Mucosa of rectum (tissue), 2 donors: ENCODE measurements around the gene TMEM147.

Source experiments
- H3K27ac ChIP-seq, 2 donors: one replicate each; pipeline ENCODE4 v1.7.0; 2013; ENCODE audit warnings: inconsistent platforms in 2 of 2, low read depth in 2 of 2, low read length in 2 of 2
- H3K27me3 ChIP-seq, 2 donors: one replicate each; pipeline ENCODE4 v1.7.0; 2013; ENCODE audit warnings: low read length in 2 of 2; ENCODE audit not compliant: control insufficient read depth in 2 of 2, insufficient read depth in 2 of 2
- H3K36me3 ChIP-seq, 2 donors: one replicate each; pipeline ENCODE4 v1.7.0; 2013; ENCODE audit warnings: low read length in 2 of 2; ENCODE audit not compliant: control insufficient read depth in 2 of 2, insufficient read depth in 2 of 2
- H3K4me1 ChIP-seq, 2 donors: one replicate each; pipeline ENCODE4 v1.7.0; 2013; ENCODE audit warnings: low read length in 2 of 2, mild to moderate bottlenecking in 1 of 2; ENCODE audit not compliant: control insufficient read depth in 2 of 2, insufficient read depth in 2 of 2
- H3K4me3 ChIP-seq, 2 donors: one replicate each; pipeline ENCODE4 v1.7.0; 2013; ENCODE audit warnings: low read length in 2 of 2
- H3K9ac ChIP-seq, 2 donors: one replicate each; pipeline ENCODE4 v1.7.0; 2013; ENCODE audit warnings: low read length in 2 of 2, low read depth in 1 of 2, mild to moderate bottlenecking in 1 of 2
- H3K9me3 ChIP-seq, 2 donors: one replicate each; pipeline ENCODE4 v1.7.0; 2013; ENCODE audit warnings: low read length in 2 of 2; ENCODE audit not compliant: control insufficient read depth in 2 of 2
- donor health status: healthy.
- donor health status: Normal muscosa, but diverticular disease.

Gene TMEM147

DNA sequence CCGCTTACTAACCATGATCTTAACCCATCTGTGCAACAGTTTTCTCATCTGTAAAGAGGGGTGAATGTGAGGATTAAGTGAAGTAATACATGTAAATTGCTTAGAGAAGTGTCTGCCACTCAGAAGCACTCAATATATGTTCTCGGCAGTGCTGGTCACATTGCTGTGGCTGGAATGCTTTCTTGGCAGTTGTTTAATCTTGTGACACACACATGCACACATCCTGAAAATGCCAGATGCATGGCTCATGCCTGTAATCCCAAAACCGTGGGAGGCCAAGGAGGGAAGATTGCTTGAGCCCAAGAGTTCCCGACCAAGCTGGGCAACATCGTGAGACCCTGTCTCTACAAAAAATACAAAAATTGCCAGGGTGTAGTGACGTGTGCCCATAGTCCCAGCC lies 27.1 kb upstream of the TMEM147 start:
- Histone ChIP-seq H3K9ac (no peak overlapping the region), H3K27ac (no peak overlapping the region), H3K4me1 (peaks cover 0 to 3% of the 10 kb centered on the region in 2 donors), H3K9me3 (no peaks in the 10 kb centered on the region), H3K36me3 (no peaks in the 10 kb centered on the region), H3K27me3 (peaks cover 2 to 3% of the 10 kb centered on the region in 2 donors), H3K4me3 (no peak overlapping the region)

DNA sequence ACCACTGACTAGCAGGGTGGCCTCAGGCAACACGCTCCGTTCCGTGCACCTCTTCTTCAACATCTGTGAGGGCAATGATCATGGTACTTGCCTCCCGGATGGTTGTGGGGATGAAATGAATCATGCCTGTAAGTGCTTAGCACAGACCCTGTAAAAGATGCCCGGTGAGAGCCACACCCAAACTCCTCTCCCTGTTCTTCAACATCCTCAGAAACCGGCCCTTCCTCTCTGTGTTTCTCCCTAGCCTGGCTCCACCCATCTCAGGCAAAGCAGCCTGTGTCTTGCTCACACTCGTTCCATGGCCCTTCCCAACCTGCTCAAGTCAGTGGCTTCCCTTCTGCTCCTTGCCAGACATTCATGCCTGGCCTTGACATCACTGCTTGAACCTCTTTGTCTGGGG lies 26.1 kb upstream of the TMEM147 start:
- no peaks in the 10 kb centered on the region for H3K9me3 ChIP-seq
- H3K36me3 ChIP-seq, result no peaks in the 10 kb centered on the region
- peaks cover 0 to 3% of the 10 kb centered on the region in 2 donors for H3K4me1 ChIP-seq
- no peak overlapping the region for H3K9ac ChIP-seq
- no peak overlapping the region for H3K27ac ChIP-seq
- H3K4me3 ChIP-seq, result no peak overlapping the region
- peaks cover 0 to 1% of the 10 kb centered on the region in 2 donors for H3K27me3 ChIP-seq

DNA sequence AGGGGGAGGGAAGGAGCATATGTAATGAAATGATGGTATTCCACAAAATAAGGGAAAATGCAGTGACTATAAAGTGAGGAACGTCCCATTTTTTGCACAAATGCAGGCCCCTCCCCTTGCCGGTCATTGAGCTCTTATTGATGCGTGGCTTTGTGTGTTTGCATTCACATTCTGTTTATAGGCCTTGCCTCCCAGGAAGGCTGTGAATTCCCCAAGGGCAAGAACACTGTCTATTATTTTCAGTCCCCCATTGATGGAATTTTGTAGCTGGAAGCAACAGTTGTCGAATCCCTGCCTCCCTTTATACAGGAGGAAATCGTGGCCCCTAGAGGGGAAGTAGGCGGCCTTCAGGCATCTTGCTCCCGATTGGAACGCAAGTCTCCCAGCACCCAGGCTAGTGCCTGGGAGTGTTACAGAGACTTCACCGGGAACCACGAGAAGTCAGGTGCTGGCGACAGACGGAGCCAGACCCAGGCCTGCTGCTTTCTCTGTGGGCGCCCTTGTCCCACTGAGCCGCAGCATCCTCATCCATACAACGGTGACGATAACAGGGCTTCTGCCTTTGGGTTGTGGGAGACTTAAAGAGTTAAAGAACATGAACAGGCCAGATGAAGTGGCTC lies 24.2 kb upstream of the TMEM147 start:
- H3K27ac ChIP-seq, result no peak overlapping the region
- H3K4me1 ChIP-seq, result peaks cover 0 to 3% of the 10 kb centered on the region in 2 donors
- H3K36me3 ChIP-seq, result no peaks in the 10 kb centered on the region
- H3K9ac ChIP-seq, result no peak overlapping the region
- no peaks in the 10 kb centered on the region for H3K27me3 ChIP-seq
- H3K4me3 ChIP-seq, result no peak overlapping the region
- no peaks in the 10 kb centered on the region for H3K9me3 ChIP-seq

DNA sequence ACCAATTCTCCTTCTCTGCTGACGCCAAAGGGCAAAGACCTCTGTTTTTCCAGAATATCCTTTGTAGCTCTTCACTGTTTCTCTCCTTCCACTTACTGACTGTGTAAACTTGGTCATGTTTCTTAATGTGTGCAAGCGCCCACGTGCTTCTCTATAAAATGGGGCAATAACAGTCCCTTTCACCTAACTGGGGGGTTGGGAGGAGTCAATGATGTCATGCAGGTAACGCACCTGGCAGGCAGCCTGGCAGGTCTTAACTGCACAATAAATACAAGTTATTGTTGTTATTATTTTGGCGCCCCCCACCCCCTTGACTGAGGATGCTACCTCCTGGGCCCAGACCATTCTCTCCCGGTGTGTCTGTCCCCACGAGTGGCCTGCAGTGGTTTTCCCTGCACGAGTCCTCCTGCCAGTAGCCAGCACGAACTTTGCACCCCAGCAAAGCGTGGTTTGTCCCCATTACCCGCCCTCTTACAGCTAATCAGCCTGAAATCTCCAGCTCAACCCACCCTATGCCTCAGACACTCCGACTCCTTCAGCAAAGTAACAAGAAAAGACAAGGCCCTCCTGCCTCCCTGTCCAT lies 22.6 kb upstream of the TMEM147 start:
- Histone ChIP-seq H3K9me3 (no peaks in the 10 kb centered on the region), H3K36me3 (no peaks in the 10 kb centered on the region), H3K27ac (no peak overlapping the region), H3K27me3 (no peaks in the 10 kb centered on the region), H3K9ac (no peak overlapping the region), H3K4me3 (no peak overlapping the region), H3K4me1 (peaks cover 0 to 3% of the 10 kb centered on the region in 2 donors)

DNA sequence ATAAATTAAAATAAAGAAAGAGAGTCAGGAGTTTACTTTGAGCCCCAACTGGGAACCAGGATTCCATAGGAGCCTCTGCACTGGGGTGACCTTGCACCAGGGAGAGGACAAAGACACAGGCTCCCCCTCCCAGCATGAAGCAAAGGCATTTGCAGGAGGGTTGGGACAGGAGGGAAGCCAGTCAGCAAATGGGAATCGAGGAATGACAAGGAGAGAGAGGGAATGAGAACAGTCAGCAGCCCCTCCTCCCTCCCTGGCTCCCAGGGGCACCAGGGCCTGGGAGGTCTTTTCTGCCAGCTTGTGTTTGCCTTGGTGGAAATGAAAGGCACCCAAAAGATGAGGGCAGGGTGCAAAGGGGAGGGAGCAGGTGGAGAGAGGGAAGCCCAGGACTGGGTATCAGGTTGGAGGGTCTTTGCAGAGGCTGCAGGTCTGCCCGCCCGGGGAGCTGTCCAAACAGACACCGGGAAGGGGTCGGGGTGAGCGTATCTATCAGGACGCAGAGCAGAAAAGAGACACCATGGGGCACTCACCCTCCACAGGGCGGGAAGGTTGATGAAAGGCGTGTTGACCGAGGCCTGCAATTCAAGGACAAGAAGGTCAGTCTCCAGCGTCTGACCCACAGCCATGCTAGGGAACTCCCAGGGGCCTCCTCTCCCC lies 21.1 kb upstream of the TMEM147 start:
- no peak overlapping the region for H3K27ac ChIP-seq
- H3K27me3 ChIP-seq, result peaks cover 0 to 5% of the 10 kb centered on the region in 2 donors
- H3K9me3 ChIP-seq, result no peaks in the 10 kb centered on the region
- no peak overlapping the region for H3K9ac ChIP-seq
- H3K36me3 ChIP-seq, result no peaks in the 10 kb centered on the region
- no peak overlapping the region for H3K4me3 ChIP-seq
- peaks cover 0 to 3% of the 10 kb centered on the region in 2 donors for H3K4me1 ChIP-seq

DNA sequence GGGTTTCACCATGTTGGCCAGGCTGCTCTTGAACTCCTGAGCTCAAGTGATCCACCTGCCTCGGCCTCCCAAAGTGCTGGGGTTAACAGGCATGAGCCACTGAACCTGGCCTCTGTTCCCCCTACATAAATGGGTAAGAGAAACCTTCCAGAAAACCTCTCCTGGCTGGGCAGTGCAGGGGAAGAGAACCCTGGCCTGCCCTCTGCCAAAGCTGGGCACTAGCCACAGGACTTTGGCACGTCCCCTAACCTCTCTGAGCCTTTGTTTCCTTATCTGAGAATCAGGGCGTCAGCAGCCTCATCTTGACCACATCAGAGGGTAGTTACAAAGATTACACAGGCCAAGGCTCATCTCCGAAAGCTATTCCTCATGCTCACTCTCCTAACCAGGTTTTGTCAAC lies 19.6 kb upstream of the TMEM147 start:
- Histone ChIP-seq H3K27ac (no peak overlapping the region), H3K4me3 (no peak overlapping the region), H3K4me1 (peaks cover 0 to 3% of the 10 kb centered on the region in 2 donors), H3K36me3 (no peaks in the 10 kb centered on the region), H3K27me3 (peaks cover 0 to 9% of the 10 kb centered on the region in 2 donors), H3K9ac (no peak overlapping the region), H3K9me3 (no peaks in the 10 kb centered on the region)

DNA sequence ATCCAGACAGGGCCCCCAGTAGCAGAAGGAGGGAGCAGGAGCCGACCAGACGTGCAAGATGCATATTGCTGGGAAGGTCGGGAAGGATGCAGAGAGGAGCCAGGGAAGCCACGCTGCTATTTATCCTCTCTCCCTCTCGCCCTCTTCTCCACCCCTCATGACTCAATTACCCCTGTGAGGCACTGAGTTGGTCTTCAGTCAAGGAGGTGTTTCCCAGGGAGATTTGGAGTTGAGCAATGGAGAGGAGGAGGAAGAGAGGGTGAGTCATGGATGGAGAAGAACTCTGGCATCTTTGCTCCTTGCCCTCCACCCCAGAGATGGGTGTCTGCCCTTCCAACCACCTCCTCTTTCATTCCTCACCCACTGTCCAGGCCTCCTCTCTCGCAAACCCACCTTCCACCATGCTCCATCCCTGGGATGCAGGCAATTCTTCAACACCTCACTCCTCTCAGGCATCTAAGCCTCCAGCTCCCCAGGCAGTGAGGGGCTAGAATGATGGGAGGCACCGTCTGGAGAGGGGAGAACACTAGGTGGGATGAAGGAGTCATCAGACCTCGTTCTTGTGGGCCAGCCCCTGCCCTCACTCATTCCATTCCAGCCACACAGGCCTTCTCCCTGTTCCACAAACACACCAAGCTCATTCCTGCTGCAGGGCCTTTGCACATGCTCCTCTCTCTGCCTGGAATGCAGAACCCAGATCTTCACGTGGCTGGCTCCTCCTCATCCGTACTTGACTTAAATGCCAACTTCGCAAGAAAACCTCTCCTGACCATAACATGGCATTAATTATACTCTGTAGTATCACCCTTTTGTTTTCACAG lies 17.0 kb upstream of the TMEM147 start, which contains the start of gene SBSN:
Gene SBSN (minus strand): TSS at position 94 of the 821 bp plus-strand sequence. CDS start 30 bp downstream, at position 64.
- H3K36me3 ChIP-seq, result no peaks in the 10 kb centered on the region
- H3K4me1 ChIP-seq, result no peaks in the 10 kb centered on the region
- no peaks in the 10 kb centered on the region for H3K9me3 ChIP-seq
- H3K4me3 ChIP-seq, result no peak within 1 kb of the TSS
- H3K27ac ChIP-seq, result no peak within 1 kb of the TSS
- peaks cover 2 to 13% of the 10 kb centered on the region in 2 donors for H3K27me3 ChIP-seq
- H3K9ac ChIP-seq, result no peak within 1 kb of the TSS

DNA sequence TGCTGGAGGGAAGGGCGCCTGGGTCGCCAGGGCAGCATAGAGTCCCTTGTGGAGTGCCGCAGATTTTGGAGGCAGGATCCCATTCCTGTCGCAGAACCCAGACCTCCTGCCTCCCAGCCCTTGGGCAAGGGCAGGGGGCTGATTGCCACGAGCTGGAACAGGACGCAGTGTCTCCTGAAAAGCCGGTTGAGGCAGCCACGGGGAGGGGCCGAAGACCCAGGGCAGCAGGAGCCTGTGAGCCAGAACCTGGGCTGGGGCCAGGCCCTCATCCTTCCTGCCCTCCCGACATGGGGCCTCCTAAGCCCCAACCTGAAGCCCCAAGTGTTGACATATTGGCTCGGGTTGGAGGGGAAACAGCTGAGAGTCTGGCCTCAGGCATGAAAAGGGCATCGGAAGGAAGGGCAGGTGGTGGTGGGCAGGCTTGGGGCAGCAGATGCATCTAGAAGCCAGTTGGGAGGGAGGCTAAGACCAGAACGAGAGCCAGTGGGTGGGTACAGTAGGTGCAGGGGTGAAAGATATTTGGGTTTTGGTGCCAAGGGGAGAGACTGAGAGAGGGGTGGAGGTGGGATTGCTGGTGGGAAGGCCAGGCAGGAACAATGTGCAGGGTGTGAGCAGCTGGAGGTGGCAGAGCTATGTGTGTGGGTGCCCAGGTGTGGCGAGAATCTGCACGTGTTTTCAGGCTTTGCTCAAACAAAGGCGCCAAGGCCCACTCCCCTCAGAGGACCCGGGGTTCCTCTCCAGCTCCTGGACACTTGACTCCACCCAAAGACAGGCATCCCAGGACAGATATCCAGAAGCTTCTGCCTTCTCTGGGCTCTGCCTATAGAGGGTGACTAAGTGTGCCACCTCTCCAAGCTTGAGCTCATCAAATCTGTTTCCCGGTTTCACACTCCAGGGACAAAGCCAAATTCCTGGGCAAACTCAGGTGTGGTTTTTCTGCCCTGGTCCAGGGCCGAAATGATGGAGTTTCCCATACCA lies 15.9 kb upstream of the TMEM147 start:
- no peak overlapping the region for H3K27ac ChIP-seq
- H3K9me3 ChIP-seq, result no peaks in the 10 kb centered on the region
- peaks cover 5 to 15% of the 10 kb centered on the region in 2 donors for H3K27me3 ChIP-seq
- H3K4me3 ChIP-seq, result no peak overlapping the region
- H3K9ac ChIP-seq, result no peak overlapping the region
- no peaks in the 10 kb centered on the region for H3K4me1 ChIP-seq
- no peaks in the 10 kb centered on the region for H3K36me3 ChIP-seq

DNA sequence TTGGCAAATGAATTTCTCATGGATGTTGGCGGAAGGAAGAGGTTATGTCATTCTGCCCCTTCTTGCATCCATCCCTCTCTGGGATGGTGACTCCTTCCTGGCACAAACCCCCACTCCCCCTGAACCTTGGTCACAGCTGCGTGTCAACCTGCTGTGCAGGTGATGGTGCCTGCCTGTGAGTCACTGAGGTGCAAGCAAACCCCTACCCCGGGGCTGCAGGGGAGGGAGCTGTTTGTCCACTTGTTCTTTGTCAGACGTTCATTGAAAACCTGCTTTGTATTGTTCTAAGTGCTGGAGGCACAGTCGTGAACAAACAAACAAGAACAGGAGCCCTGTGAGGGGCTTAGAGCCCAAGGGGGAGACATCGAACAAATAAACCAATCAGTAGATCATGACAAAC lies 14.1 kb upstream of the TMEM147 start:
- Histone ChIP-seq H3K36me3 (no peaks in the 10 kb centered on the region), H3K4me1 (no peaks in the 10 kb centered on the region), H3K27me3 (peaks cover 5 to 15% of the 10 kb centered on the region in 2 donors), H3K4me3 (no peak overlapping the region), H3K9me3 (no peaks in the 10 kb centered on the region), H3K27ac (no peak overlapping the region), H3K9ac (no peak overlapping the region)
